Activated CD4-positive, alpha-beta T cell treated with anti-CD3 and anti-CD28 coated beads for 1 hour (primary cell): Measurements from ENCODE around the gene TEKT3.

Experiments used
- DNase-seq: peaks from one replicate; pipeline ENCODE4 v3.0.0-alpha.2; 2020

Gene TEKT3

DNA sequence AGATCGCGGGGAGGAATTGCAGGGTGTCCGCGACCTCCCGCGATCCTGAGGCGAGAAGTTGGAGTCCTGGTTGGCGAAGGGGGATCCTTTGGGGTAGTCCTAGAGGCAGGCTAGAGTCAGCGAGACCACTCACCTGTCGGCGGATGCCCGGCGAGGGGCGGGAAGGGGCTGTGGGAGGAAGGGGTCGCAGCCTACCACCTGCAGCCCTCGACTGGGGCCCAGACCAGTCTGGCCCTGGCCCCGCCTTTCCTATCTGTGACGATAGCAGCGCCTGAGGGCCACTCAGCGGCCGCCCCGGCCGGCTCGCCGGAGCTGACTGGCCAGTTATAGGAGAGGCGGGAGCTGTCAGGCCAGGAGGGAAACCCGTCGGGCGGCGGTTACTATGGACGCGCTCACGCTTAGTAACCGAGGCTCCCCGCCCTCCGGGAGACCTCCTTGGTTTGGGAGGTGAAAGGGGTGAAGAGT lies at the start of gene TEKT3:
TEKT3 (minus strand) TSS at position 213 of the 465 bp plus-strand sequence. CDS start 10,012 bp downstream, outside the sequence.
- no peak for DNase-seq

DNA sequence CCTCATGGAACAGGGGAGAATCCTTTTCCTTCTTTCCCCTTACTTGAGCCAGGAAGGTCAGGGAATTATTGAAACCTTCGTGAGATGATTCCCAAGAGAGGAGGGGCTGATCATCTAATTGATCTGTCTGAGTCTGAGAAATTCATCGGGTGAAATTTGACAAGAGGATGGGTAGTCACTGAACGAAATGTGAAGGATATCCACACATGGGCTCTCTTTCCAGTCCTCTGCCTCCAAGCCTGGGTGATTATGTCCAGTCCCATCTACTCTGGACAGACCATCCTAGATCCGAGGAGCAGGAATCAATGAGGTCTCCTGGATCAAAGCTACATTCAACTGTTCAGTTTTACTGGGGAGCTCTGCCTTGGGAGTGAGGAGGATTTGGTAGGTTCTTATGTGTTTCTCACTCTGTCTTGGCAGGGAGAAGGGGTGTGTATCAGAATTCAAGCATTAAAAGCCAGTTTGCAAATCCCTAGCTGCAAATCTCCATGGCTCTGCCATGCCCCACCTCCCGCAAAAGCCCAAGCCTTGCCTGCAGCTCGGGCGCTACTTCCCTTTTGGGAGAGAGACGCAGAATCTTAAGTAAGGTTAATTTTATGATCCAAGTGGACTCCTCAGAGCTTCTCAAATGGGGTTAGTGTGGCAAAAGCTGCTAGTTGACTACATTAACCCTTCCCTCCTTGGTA lies 47.1 kb upstream of the TEKT3 start:
- DNase-seq, result no peak

DNA sequence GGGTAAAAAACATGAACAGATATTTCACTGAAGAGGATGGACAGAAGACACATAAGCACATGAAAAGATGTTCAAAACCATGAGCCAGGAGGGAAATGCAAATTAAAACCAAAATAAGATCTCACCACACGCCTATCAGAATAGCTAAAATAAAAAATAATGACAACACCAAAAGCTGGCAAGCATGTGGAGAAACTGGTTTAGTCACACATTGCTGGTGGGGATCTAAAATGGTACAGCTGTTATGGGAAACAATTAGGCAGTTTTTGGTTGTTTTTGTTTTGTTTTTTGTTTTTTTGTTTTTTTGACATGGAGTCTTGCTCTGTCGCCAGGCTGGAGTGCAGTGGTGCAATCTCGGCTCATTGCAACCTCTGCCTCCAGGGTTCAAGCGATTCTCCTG lies 44.7 kb upstream of the TEKT3 start:
- DNase-seq, result no peak

DNA sequence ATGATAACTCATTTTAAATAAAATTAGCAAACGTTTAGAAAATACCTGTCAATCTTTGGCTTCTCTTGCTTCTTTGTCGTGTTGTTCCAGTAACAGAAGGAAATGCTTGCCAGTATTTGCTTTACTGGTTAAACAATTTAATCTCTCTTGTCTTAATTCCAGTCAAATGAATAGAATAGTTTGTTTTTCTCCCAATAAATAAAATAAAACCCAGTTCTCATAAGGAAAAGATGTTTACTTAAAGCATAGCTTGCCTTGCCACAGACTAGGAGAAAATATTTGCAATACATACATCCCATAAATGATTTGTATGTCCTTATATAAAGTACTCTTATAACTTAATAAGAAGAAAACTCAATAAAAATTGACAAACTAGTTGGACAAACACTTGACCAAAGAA lies 43.9 kb upstream of the TEKT3 start:
- no peak for DNase-seq

DNA sequence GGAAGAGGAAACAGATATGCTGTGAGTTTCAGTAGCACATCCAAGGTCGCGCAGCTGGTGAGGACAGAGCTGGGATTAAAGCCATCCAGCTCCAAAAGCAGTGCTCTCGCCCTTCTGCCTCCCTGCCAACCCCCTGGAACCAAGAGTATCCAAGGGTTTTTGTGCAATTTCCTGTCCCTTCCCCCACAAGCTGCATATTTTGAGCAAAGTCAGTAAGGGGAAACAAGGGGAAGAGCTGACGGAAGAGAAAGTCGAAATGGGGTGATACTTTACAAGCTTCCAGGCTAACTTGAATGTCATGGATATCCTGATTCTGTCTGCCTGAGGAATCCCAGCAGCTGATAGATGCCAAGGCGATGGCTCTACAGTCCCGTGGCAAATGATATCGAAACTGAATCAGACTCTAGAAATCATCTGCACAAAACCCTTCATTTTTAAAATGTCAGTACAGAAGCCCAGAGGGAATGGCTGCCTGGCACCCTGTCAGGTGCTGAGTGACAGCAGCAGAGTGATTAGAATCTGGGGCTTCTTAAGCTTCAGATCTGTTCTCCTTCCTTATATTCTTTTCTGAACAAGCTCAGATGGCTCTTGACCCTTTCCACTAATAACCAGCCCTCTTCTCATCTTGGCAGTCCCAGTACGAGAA lies 42.9 kb upstream of the TEKT3 start:
- no peak for DNase-seq

DNA sequence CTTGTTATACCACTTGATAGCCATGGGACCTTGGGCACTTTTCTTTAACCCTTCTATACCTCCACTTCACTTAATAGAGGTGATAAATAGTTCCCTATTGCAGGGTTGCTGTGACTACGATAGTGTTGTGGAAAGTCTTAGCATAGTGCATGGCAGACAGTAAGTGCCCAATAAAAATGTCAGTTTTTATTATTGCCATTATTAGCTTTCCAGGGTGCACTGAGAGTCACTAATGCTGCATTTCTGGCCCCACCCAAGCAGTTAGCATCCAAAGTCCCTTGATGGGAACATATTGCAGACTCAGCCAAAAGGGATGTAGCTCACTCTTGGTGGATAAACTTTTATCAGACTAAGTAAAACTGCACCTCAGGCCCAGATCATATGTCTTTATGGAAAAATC lies 41.5 kb upstream of the TEKT3 start:
- no peak for DNase-seq

DNA sequence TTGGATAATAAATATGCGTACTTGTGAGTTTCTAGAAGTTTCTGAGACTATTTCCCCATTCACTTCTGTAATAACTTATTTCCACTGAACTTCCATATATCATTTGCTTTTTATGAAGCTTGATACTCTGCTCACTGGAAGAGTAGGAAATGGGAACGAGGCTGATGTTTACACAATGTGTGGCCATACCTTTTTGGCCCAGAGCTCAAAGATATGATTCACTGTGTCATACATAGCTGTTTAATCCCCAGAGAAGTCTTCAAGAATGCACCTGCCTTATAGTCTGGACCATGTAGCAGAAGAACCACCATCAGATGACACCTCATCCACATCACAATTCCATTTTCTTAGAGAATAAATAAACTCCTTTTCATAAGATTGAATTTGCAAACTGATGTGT lies 40.3 kb upstream of the TEKT3 start:
- DNase-seq, result no peak

DNA sequence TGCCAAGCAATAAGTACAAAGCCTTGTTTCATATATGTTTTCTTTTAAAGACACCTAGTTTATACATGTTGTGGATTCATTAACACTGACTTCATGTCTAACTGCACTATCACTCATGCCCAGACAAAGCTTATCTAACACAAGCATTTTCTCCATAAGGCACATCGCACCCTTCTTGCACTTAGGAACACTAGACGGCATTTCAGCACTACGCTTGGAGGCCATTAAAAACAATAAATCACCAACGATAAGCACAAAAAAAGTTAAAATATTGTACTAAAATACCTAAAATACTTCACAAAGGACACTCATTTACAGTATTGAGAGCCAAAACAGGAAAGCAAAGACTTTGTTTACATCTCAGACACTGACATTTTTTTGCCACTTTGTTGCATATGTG lies 39.0 kb upstream of the TEKT3 start:
- no peak for DNase-seq

DNA sequence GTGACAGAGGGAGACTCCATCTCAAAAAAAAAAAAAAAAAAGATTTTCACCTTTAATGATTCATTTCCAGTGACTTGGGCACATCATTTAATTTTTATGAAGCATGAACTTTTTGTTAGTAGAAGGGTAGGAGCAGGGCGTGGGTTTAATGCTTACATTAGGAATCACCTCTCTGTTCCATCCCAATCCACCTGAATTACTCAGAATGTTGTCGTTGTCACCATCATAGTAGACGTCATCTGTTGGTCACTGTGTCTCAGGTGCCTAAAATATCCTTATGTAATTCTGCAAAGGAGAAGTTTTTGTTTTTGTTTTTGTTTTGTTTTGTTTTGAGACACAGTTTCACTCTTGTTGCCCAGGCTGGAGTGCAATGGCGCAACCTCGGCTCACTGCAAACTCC lies 38.3 kb upstream of the TEKT3 start:
- DNase-seq, result no peak

DNA sequence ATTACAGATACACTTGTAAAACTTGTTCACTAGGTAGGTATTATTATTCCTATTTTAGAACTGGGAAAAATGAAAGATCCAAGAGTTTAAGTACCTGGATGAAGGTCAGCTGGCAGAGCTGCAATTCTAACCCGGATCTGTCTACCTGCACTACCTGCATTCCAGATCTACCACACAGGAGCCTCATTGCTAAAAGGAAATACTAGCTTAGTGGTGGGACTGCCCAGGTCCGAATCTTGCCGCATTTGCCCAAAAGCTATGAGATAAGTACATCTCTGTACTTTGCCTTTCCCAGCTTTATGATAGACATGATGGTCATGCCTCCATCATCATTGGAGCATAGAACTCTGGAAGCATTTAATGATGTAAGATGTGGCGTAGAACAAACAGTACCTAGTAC lies 36.8 kb upstream of the TEKT3 start:
- no peak for DNase-seq

DNA sequence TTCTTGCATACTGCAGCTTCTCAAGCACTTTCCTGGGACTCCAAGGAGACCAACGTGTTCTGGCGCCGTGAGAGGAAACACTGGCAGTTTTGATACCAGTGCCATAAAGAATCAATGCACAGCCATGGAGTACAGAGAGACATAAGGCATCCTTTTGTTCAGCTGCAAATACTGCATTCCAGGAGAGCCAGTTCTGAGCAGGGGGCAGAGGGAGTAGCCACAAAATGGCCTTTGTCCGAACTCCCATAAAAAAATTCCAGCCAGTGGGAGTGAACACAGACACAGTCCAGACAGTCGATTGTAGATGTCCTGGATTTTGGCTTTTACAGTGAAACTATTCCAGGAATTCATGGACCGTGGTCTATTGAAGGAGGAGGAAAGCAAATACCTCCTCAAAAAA lies 36.2 kb upstream of the TEKT3 start:
- no peak for DNase-seq

DNA sequence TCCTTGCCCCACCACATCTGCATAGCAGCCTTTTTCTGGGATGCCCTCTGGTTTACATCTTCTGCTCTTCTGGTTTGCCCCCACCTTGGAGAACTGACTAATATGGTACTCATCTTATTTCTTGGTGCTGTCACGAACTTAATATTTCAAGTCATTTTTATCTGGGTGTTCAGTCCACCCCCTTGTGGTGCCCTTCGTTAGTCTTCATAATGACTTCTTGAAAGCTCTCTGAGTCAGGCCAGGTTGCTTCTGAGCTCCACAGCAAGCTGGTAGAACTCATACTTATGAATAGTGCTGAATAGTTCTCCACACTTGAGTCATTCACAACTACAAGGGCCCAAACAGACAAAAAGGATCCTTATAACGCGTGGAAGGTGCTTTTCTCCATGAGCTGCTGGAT lies 35.8 kb upstream of the TEKT3 start:
- no peak for DNase-seq

DNA sequence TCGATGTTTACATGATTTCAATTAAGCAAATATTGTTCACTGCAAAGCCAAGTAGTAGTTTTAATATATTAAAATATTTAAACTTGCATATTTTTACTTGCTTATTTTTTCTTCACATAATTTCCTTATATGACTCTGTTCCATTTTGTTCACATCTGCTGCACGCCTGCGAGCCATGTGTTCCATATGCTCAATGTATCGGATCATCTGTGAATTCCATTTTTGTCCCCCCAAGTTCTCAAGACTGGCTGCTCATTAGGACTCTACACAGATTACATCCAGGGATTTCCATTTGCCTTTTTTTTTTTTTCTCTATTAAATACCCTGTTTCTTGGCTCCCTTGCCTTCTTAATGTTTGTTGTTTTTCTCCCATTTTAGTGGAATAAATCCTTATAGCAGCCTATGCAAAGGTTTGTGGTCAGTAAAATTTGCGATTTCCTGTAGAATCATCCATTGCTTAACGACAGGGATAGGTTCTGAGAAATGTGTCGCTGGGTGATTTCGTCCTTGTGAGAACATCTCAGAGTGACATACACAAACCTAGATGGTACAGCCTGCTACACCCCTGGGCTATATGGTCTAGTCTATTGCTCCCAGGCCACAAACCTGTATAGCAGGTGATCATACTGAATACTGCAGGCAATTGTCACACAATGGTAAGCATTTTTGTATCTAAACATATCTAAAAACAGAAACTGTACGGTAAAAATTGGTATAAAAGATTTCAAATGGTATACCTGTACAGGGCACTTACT lies 30.2 kb upstream of the TEKT3 start:
- DNase-seq, result no peak

DNA sequence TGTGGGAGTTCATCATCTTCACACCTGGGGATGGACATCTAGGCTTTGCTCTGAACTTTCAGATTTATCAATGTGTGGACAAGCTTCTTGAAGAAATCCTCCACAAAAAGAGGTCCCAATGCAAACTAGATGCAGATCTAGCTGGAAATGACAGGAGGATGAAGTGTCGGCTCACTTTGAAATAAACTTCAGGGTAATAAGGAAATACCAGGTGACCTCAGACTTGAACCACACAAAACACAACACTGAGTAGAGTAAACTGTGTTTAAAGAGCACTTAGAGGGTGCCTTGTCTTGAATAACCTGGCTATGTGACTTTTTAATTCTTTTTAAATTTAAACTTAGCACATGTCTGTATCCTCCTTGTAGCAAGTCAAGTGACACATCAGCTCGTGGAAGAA lies 27.2 kb upstream of the TEKT3 start:
- no peak for DNase-seq

DNA sequence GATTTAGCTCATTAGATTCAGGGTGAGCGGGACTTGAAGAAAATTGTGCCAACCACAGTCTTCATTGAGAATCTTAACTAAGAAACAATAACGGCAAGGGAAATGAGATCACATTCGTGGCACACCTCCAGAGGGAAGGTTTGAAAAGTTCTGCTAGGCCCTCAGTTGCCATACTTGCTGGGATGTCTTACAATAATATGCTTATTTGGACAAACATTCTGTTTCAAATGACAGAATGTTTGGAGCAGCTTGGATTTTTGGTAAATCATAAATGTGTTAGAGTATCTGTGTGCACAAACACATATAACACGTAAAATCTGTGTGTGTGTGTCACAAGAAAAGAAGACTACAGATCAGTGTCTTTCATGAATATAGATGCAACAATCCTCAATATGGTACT lies 24.6 kb upstream of the TEKT3 start:
- no peak for DNase-seq

DNA sequence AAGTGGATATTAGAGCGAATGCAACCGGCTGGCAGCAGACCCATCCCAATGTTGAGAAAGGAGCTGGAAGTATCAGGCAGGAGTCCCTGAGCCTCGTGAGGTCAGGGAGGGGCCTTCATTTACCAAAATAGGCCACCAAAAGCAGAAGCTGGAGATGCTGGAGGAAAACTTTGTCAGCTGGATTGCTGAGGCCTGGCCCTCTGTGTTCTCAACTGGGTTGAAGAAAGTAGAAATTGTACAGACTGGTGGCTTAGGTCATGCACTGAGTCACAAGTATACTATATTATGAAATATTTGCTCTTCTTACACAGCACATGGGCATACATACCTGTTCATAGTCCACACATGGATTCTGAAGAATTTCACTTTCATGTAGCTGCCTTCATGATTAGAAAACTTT lies 23.2 kb upstream of the TEKT3 start:
- DNase-seq, result no peak

DNA sequence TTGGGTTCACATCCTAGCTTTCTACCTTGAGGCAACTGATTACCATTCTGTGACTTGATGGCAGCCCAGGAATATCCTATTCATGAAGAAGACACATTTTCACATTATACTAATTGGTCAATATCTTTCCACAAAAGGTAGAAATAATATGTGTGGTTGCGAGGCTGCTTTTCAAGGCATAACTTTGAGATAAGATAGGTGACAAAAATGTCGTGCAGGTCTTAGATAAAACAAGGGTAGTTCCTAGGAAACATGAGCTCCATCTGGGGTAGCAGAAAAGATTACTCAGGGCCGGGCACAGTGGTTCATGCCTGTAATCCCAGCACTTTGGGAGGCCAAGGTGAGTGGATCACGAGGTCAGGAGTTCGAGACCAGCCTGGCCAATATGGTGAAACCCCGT lies 22.3 kb upstream of the TEKT3 start:
- DNase-seq, result no peak

DNA sequence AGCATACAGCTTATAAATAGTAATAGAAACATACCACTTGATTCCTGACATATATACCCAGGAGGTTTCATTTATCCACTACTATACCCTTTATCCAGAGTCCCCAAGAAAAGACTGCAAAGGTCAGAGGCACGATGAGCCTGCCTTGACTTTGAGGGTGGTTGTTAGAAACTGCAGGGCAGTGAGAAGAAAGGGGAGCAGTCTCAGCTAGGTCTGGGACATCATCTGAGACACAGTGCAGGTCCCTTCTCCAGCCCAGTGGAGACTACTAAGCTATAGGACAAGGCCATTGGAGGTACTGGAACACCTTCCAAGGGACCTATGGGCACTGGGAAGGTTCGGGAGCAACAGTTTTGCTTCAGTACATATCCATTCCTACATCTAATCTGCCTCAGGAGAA lies 20.2 kb upstream of the TEKT3 start:
- DNase-seq, result no peak

DNA sequence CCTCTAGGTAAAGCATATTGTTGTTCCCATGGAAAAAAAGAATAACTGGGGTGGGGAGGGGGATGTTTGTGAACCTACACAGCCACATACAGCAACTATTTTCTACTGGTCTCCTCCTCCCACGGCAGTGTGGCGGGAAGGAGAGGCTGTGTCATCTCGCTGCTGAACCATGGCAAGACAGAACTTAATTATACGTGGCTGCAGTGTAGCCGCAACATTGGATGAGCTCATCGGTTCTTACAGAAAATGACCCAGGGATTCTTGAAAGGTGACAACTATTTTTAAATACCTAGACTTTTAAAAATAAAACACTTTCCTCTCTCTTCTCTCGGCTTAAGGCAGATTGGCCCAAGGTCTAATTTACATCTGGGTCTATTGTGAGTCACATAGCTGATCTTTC lies 19.8 kb upstream of the TEKT3 start:
- DNase-seq, result no peak

DNA sequence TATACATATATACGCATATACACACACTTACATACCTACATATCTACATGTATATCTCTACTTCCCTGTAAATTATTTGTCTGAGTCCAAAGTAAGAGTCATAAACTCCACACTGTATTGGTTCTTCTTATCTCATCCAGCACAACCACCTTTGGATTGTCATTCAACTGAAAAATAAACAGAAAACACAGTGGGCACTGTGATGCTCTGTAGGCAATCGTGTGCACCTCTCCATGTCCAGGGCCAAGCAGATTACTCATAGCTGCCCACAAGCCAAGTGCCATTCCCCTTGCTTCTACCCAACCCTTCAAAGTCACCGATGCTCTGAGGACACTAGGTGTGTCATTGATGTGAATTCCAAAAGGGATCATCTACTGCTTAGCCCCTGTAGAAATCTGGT lies 12.9 kb upstream of the TEKT3 start:
- DNase-seq, result no peak

DNA sequence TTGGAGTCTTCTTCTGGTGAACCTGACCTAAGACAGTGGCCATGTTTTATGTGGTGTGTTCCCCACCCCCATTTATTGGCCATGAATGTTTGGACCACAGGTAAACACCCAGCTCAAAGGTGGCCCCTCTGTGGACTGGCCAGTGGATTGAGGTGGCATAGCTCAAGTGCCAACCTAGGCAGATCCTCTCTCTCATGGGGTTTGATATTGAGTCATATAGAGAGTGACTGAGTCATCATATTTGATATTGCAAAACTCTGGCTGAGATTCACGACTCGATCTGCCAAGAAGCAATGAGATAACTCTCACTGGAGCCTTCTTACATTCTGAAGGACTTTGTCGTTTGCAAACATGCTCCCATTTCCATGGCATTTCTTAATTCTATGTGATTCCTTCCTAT lies 10.5 kb upstream of the TEKT3 start:
- DNase-seq, result no peak

DNA sequence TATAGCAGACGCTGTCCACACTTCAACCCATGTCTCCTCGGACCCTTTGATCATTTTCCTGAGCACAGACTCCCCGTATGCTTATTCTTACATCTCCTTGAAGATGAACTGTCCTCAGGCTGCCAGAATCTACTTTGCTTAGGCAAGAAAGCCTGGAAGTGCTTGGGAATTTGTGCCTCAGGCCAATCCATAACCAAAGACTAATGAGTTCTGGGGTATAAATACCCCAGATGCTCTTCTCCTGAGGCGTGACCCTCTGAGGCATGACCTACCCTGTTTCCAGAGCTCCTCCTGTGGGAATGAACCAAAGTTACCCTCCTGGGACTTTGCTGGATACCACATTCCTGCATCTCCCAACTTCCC lies 10.1 kb upstream of the TEKT3 start:
- DNase-seq, result no peak

DNA sequence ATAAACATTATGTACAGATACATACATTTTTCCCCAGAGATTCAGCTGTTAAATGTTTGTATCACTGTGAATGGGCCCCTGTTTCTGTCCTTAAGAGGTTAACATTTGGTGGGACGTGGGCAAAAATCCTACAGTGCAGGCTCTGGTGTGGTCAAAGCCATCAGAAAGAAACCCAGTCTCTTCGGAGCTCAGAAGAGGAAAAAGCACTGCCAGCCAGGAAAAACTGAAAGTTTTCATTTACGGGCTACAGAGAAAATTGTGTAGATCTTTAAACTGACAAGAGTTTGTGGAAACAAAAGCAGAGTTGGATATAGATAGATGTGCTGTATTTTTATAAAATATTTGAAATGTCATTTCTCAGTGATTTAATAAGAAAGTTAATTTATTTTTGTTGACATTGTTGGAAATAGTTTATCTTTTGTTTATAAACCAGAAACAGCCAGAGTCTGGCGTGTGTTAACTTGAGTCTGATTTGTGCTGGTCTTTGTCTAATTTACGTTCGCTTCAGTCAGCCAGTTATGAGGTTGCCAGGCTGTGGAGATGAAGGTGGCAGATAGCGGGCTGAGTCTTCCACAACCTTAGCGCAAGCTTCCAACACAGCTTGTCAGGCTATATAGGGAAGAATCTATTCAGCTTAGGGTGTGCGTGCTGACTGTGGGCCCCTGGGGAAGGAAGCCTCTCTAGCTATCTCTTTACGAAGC lies 9.5 kb upstream of the TEKT3 start:
- no peak for DNase-seq

DNA sequence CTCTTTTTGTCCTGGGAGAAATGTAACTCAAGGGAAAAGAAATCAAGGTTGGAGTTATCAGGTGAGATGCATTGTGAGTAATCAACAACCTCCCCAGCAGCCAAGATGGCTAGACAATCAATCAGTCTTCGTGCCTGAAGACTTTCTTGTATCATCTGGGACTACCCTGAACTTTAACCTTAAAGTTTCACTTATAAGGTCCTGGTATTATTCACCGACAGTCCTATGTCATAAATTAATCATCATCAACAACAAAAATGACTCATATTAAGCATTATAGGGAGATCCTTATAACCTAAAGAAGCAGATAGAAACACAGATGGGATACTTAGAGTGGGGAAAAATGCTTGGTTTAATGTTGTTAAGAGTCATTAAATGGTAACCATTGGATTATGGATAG lies 7.7 kb upstream of the TEKT3 start:
- no peak for DNase-seq
